EH (cell line): ENCODE data around the gene CXCL9.
A peak's percentile ranks its signal among the peaks of the same experiment; 100 is the strongest.
"Not testable (repeated sequence)": the region's sequence is repeated elsewhere in the genome, so short reads cannot be mapped to it uniquely, and the experiment has no call there.

Source experiments
- DNase-seq: peaks from one replicate; pipeline ENCODE4 v3.0.0-alpha.2; 2015; ENCODE audit warnings: low read depth

The CXCL9 gene

GRCh38 chr4:76007089-76007862 is at the start of gene CXCL9:
CXCL9 (minus strand) TSS chr4:76007509; CDS start chr4:76007449, 60 bp downstream.
- DNase-seq = no peak

GRCh38 chr4:76055421-76055820 is 48.1 kb upstream of the CXCL9 start:
- no peak for DNase-seq

- DNase-seq = no peak
Measured at GRCh38 chr4:76055016-76055415, 47.7 kb upstream of the CXCL9 start.

GRCh38 chr4:76053730-76054129 is 46.4 kb upstream of the CXCL9 start:
- DNase-seq = no peak

GRCh38 chr4:76050560-76051050 is 43.3 kb upstream of the CXCL9 start:
- not testable (repeated sequence) for DNase-seq

- not testable (repeated sequence) for DNase-seq
Measured at GRCh38 chr4:76049860-76050416, 42.6 kb upstream of the CXCL9 start.

- not testable (repeated sequence) for DNase-seq
Measured at GRCh38 chr4:76044686-76045085, 37.4 kb upstream of the CXCL9 start.

GRCh38 chr4:76043306-76043705 is 36.0 kb upstream of the CXCL9 start:
- not testable (repeated sequence) for DNase-seq

GRCh38 chr4:76042241-76042998 is 35.1 kb upstream of the CXCL9 start:
- DNase-seq = not testable (repeated sequence)

- DNase-seq = no peak
Measured at GRCh38 chr4:76036855-76037254, 29.5 kb upstream of the CXCL9 start.

GRCh38 chr4:76035799-76036380 is 28.6 kb upstream of the CXCL9 start, which contains the start of gene CXCL11:
CXCL11 (minus strand) TSS chr4:76036070; CDS start chr4:76035987, 83 bp downstream.
- no peak for DNase-seq

GRCh38 chr4:76035141-76035540 is 27.8 kb upstream of the CXCL9 start:
- DNase-seq = no peak

GRCh38 chr4:76029300-76029699 is 22.0 kb upstream of the CXCL9 start:
- no peak for DNase-seq

GRCh38 chr4:76028350-76028765 is 21.0 kb upstream of the CXCL9 start:
- no peak for DNase-seq

GRCh38 chr4:76024065-76024464 is 16.8 kb upstream of the CXCL9 start:
- DNase-seq = no peak

- DNase-seq = peak; percentile 1
Measured at GRCh38 chr4:76023389-76023788, 16.1 kb upstream of the CXCL9 start, which contains the start of gene CXCL10. CXCL10 (minus strand) TSS chr4:76023497; CDS start chr4:76023431, 66 bp downstream.

- no peak for DNase-seq
Measured at GRCh38 chr4:76022677-76023076, 15.4 kb upstream of the CXCL9 start.

- no peak for DNase-seq
Measured at GRCh38 chr4:76022031-76022430, 14.7 kb upstream of the CXCL9 start.

GRCh38 chr4:76017056-76017686 is 9.9 kb upstream of the CXCL9 start:
- DNase-seq = no peak

- DNase-seq = no peak
Measured at GRCh38 chr4:76016393-76016792, 9.1 kb upstream of the CXCL9 start.

- no peak for DNase-seq
Measured at GRCh38 chr4:76013540-76013939, 6.2 kb upstream of the CXCL9 start.

GRCh38 chr4:76012388-76012801 is 5.1 kb upstream of the CXCL9 start:
- DNase-seq = peak; percentile 41
